Right hindlimb (tissue), 1 donor: ENCODE measurements around the gene VAV3.

Source experiments
- DNase-seq: peaks from one replicate; pipeline ENCODE4 v3.0.0-alpha.2; 2018

VAV3 gene

GRCh38 chr1:107830075-107830474 is 134.9 kb downstream of the VAV3 start:
- DNase-seq: no peak

DNA sequence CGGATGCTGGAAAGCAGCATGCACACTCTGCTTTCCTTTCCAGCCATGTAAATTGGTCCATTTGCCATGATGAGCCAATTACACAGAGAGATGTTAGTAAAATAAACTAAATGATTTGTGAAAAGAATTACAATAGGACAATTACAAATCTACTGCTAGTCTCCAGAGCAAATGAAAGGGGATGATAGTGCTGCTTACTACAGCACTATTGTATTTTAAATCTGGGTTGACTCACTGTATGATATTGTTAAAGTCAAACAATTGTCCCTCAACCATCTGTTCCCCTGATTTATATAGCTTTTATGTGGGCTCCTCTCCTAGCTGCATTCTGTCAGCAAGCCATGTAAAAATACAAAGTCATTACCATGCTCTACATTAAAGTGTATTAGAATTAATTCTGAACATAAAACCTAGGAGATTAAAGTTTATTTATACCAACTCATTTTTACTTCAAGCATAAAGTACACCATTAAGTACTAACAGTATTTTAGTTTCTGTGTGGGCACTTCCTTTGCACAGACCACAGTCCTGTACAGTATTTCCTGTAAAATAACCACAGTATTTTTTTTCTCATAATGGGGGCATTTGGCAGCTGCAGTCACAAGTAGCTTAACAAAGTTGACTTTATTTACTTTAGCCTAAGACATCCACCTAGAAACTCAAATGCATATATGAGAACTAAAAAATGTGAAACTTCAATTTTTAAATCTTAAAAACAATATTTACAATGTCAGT is 135.8 kb downstream of the VAV3 start:
- no peak for DNase-seq

DNA sequence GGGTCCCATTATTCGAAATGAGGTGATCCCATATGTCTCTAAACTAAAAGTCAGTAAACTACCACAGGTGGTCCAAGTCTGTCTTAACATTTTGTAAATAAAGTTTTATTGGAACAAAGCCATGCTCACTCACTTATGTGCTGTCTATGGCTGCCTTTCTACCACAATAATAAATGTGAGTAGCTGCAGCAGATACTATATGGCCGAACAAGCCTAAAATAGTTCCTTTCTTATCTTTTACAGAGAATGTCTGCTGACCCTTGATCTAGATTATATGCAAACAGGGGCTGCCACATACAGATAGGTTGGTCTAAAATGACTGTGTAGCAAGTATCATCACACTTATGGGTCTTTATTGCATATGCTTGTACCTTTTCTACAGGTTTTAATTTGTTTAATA is 140.0 kb downstream of the VAV3 start:
- no peak for DNase-seq

DNA sequence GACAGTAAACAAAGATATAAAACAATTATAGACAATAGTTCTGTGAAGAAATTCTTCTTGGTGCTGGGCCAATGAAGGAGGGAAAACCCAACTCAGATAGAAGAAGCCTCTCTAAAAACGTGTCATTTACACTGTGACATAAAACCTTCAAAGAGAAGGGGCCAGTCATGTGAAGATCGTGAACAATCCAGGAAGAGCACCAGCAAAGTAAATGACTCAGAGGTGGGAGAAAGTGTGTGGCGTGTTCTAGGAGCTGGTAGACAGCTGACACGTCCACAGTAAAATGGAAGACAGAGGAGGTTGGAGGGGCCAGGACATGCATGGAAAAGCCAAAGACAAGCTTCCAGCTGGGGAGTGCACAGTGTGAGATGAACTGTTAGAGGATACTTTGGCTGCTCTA is 143.6 kb downstream of the VAV3 start:
- no peak for DNase-seq

DNA sequence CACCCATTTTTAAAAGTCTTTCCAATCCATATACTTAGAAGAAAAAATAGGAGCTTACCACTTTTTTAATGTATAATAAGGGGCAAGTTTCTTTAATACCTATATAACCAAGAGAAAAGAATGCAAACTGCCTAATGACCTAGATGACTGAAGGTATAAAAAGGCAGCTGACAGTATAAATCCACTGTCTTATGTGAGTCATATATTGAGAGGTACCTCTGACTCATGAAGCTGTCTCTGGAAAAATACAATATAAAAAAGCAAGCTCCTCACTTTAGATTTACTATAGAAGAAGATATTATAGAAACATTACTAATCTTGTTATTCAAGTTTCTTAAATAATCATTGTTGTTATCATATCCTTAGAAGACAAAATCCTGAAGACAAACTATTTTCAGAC is 144.2 kb downstream of the VAV3 start:
- no peak for DNase-seq

DNA sequence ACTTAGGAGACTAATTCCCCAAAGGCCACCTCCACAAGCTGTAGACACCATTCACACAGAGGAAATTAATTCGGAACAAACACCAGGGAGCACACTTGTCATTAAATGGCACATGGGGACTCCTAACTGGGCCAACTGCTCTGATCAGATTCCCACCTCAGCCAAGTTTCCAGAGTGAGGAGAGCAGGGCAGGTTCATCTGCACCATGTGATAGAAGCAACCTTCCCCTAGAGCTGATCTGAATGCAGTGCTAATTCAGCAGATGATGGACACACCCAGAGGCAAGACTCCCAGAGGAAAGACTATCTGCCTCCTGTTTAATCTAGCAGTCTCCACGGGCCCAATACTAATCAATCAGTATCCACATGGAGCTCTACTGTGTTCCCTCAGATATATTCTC is 147.0 kb downstream of the VAV3 start:
- DNase-seq: no peak

- DNase-seq: no peak
These were observed 147.8 kb downstream of the VAV3 start for GRCh38 chr1:107817206-107817605.

- DNase-seq: no peak
These were observed 154.6 kb downstream of the VAV3 start for GRCh38 chr1:107810291-107810951.

DNA sequence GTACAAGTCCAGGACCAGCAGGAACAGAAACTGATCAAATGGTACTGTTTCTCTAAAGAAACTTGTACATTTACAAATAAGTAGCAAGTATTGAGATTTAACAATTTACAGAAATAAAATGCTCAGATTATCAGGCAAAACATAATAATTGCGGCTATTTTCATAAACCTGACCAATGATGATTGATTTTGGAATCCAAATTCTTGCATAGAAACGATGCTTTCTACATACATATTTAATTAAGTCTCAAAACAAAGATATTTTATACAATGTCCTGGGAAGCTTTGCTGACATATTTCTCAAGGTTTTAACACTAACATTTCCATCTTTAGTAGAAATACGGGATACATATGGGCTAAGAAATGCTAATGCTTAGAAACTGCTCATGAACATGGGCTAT is 157.1 kb downstream of the VAV3 start:
- no peak for DNase-seq

DNA sequence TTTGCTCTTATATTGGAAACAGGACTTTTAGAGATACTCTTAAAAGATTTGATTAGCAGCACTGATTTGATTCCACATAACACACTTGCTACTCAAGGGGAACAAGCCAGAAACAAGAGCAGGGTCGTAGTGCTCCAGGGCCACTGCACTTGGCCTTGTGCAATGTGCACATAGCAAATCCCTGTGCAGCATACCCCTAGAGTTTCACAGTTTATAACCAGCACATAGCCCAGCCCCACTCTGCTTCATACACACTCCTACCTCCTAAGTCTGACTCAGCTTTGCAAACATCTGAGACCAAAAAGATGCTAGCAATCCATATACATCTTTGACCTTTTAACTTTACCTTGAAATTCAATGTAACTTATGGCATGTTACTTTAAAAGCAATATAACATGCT is 157.6 kb downstream of the VAV3 start:
- no peak for DNase-seq

- no peak for DNase-seq
These were observed 158.1 kb downstream of the VAV3 start for GRCh38 chr1:107806902-107807301.

- DNase-seq: no peak
These were observed 160.2 kb downstream of the VAV3 start for GRCh38 chr1:107804741-107805140.

DNA sequence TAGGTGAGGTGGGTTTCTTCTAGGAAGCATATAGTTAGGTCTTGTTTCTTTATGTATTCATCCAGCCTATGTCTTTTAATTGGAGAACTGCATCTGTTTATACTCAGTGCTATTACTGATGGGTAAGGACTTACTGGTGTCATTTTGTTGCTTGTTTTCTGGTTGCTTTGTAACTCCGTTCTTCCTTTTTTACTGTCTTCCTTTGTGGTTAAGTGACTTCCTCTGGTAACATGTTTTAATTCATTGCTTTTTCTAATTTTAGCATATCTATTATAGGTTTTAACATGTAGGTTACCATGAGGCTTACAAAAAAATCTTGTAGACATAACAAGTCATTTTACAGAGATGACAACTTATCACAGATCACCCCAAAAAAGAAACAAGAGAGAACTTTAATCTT is 160.8 kb downstream of the VAV3 start:
- no peak for DNase-seq

- DNase-seq: no peak
These were observed 161.4 kb downstream of the VAV3 start for GRCh38 chr1:107803579-107803978.

DNA sequence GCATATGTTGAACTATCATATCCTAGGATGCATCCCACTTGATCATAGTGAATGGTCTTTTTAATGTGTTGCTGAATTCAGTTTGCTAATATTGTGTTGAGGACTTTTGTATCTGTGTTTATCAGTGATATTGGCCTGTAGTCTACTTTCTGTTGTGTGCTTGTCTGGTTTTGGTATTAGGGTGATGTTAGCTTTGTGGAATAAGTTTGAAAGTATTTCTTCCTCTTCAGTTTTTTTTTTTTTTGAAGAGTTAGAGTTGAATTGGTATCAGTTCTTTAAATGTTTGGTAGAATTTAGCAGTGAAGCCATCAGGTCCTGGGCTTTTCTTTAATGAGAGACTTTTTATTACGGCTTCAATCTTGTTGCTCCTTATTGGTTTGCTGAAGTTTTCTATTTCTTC is 162.3 kb downstream of the VAV3 start:
- DNase-seq: no peak

DNA sequence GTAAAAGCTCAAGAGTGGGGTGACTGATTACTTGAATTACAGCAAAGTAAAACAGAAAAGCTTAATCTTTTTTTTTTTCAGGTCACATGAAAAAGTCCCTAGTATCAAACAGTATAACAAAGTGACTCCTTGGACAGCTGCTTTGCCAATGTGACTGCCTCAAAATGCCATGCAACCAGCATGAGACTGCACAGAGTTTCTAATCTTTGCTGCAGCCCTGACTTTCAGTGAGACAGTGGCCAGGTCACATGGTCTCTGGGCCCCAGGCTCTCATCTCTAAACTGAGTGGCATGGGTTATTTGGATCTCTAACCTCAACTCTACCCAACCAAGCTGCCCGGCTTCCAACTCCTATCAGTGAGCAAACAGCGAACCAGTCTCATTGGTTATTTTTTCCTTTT is 169.0 kb downstream of the VAV3 start:
- no peak for DNase-seq

DNA sequence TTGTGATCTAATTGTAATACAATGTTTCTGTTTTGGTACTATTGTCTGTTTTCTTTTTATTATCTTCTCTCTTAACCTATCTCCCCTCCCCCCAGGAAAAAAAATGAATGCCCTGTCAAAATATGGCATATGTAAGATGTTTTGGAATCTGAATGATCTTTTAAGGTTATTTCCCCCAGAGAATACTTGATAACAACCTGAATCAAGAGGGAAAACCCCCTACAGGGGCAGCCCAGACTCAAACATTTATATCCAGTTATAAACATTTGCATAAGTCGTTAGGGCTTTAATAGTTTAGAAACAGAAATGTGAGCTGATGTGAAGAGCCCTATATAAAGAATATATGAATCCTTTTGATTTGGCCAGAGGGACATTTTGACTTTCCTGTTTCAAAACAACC is 169.5 kb downstream of the VAV3 start:
- no peak for DNase-seq

DNA sequence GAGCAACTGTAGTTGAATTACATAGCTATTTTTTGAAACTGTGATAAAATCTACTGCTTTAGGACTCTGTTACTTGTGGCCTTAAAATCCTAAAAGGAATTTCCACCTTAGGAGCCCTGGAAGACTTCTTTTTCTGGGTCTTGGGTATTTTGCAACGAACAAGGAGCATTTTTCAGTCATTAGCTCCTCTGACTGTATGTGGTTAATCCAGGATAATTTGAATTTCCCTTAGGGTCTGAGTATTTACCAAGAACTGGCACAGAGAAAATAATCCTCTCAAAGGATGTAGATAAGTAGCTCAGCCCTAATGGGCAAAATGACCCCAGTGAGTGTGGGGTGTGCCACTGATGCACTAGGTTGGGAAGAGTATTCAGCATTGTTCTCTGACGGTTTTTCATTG is 170.4 kb downstream of the VAV3 start:
- no peak for DNase-seq

DNA sequence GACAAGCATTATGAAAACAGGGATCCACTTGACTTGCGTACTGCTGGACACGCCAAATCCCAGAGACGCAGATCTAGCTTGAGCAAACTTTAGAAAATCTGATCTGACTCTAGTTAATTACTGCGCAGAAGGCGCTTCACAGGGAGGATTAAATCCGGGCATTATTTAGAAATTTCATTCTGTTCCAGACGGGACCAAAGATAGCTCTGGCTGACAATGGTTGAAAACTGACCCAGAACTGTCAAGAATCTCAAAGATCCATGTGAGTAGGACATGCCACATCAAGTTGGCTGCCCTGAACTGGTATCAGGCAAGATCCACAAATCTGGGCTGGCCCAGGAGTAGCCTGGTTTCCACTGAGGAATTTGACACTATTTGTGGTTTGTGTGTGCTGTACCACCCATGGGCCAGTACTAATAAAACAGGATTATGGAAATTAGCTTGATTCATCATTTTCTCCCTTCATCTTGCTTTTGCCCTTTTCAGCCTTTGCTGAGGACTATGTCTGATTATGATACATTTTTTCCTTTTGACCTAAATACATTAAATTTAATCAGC is 171.0 kb downstream of the VAV3 start:
- no peak for DNase-seq

GRCh38 chr1:107791348-107791747 is 173.6 kb downstream of the VAV3 start:
- no peak for DNase-seq

DNA sequence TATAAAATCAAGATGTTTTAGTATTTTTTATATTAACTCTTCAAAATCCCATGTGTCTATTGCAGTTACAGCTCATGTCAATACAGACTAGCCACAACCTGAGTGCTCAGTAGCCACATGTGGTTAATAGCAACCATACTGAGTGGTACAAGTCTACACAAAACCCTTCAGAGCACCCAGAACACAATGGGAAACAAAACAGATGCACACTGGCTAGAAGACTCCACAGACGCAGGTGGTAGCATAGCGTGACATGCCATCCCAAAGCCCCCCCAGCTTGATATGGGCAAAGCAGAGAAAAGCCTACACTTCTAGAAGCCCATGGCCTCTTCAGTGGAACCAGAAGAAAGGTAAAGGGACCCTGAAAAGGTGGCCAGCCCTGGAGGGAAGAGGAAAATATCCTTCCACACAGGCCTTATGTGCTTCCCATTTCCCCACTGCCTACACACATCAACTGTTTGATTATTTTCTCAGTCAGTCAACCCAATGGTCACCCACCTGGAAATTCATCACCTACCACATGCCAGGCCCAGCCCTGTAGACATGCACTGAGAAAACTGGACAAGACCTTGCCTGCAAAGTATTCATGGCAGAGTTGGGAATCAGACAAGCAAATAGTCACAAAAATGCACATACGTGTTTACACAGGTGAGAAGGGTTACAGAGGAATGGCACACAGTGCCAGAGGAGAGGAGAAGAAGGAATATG is 175.0 kb downstream of the VAV3 start:
- DNase-seq: no peak

- no peak for DNase-seq
These were observed 176.5 kb downstream of the VAV3 start for GRCh38 chr1:107788206-107789202.

GRCh38 chr1:107787299-107787698 is 177.7 kb downstream of the VAV3 start:
- DNase-seq: no peak
